Measurements from ENCODE around the gene MOCS3. TPM values are rescaled to one million over a fixed set of nuclear protein-coding genes. Genes with fewer than 3 reads are reported as not detected.

Gene MOCS3
- total and polyA plus RNA-seq, 2 experiments from 2014 or later, result 5.3 to 11.5 TPM

GRCh38 chr20:50918403-50918802 lies 40.2 kb upstream of the MOCS3 start:
- Histone ChIP-seq H4K20me1 (ENCODE audit: insufficient read depth) (peaks cover 28% of the 10 kb centered on the region), H3K4me2 (ENCODE audit: unreplicated experiment) (no peak overlapping the region), H3K79me2 (ENCODE audit: insufficient read depth) (peaks cover 100% of the 10 kb centered on the region), H3K4me3 (no peak overlapping the region), H3K4me1 (ENCODE audit: insufficient read depth) (peaks cover 77% of the 10 kb centered on the region), H3K9ac (peak overlapping the region; percentile 36), H2AFZ (no peak overlapping the region), H3K27ac (peak overlapping the region; percentile 68), H3K36me3 (ENCODE audit: low read depth) (0 out of 2 replicates have a peak, but pooled peaks cover 6% of the 10 kb centered on the region), H3F3A (ENCODE audit: insufficient read depth) (peaks cover 65% of the 10 kb centered on the region), H3K9me2 (ENCODE audit: insufficient read depth) (no peaks in the 10 kb centered on the region), H3K27me3 (replicated peaks; ENCODE audit: insufficient read depth) (no peaks in the 10 kb centered on the region), H3K9me3 (ENCODE audit: low read depth) (no peaks in the 10 kb centered on the region)
- DNase-seq, result peak; percentile 75
- in situ Hi-C loops (cut with MboI), result no loop called here
- no peak for TF ChIP-seq EZH2 (IDR thresholded peaks at IDR 0.05; ENCODE audit: insufficient read depth, poor library complexity, severe bottlenecking)
- TF ChIP-seq EZH2phosphoT487 (IDR thresholded peaks at IDR 0.05; ENCODE audit: insufficient read depth, low read depth), result no peak
- WGBS, 2 experiments (ENCODE audit: low coverage in 1 of 2, low lambda C conversion rate in 2 of 2, missing lambda C conversion rate in 2 of 2), result 37% methylated on average over 3 of the region's 3 CpGs

GRCh38 chr20:50919567-50919966 lies 39.1 kb upstream of the MOCS3 start:
- peaks cover 65% of the 10 kb centered on the region for H3K4me1 ChIP-seq (ENCODE audit: insufficient read depth)
- in situ Hi-C loops (cut with MboI), result no loop called here

GRCh38 chr20:50920997-50921396 lies 37.6 kb upstream of the MOCS3 start:
- Histone ChIP-seq H3K9ac (peak overlapping the region; percentile 63; the same call in 1 of the 2 replicates), H3K4me2 (ENCODE audit: unreplicated experiment) (no peak overlapping the region), H3K4me3 (no peak overlapping the region), H3K4me1 (ENCODE audit: insufficient read depth) (peaks cover 51% of the 10 kb centered on the region), H3K79me2 (ENCODE audit: insufficient read depth) (peaks cover 100% of the 10 kb centered on the region), H3K27me3 (replicated peaks; ENCODE audit: insufficient read depth) (no peaks in the 10 kb centered on the region), H3K36me3 (ENCODE audit: low read depth) (peaks cover 10% of the 10 kb centered on the region; the same call in 1 of the 2 replicates), H3K27ac (peak overlapping the region; percentile 63), H3F3A (ENCODE audit: insufficient read depth) (peaks cover 45% of the 10 kb centered on the region), H4K20me1 (ENCODE audit: insufficient read depth) (peaks cover 21% of the 10 kb centered on the region), H3K9me3 (ENCODE audit: low read depth) (no peaks in the 10 kb centered on the region), H3K9me2 (ENCODE audit: insufficient read depth) (no peaks in the 10 kb centered on the region), H2AFZ (no peak overlapping the region)
- DNase-seq, result peak; percentile 76
- TF ChIP-seq EZH2phosphoT487 (IDR thresholded peaks at IDR 0.05; ENCODE audit: insufficient read depth, low read depth) (no peak), EZH2 (IDR thresholded peaks at IDR 0.05; ENCODE audit: insufficient read depth, poor library complexity, severe bottlenecking) (no peak)
- in situ Hi-C loops (cut with MboI), result no loop called here

More at GRCh38 chr20:50919567-50919966, 39.1 kb upstream of the MOCS3 start:
- Histone ChIP-seq H4K20me1 (ENCODE audit: insufficient read depth) (peaks cover 24% of the 10 kb centered on the region), H3K4me2 (ENCODE audit: unreplicated experiment) (peak overlapping the region; percentile 6), H3K9me3 (ENCODE audit: low read depth) (no peaks in the 10 kb centered on the region), H2AFZ (no peak overlapping the region), H3K4me3 (no peak overlapping the region), H3K36me3 (ENCODE audit: low read depth) (peaks cover 6% of the 10 kb centered on the region; the same call in 1 of the 2 replicates), H3K9ac (no peak overlapping the region), H3K79me2 (ENCODE audit: insufficient read depth) (peaks cover 100% of the 10 kb centered on the region), H3K27me3 (replicated peaks; ENCODE audit: insufficient read depth) (no peaks in the 10 kb centered on the region), H3K9me2 (ENCODE audit: insufficient read depth) (no peaks in the 10 kb centered on the region), H3F3A (ENCODE audit: insufficient read depth) (peaks cover 56% of the 10 kb centered on the region), H3K27ac (peak overlapping the region; percentile 63)
- TF ChIP-seq EZH2phosphoT487 (IDR thresholded peaks at IDR 0.05; ENCODE audit: insufficient read depth, low read depth) (no peak), EZH2 (IDR thresholded peaks at IDR 0.05; ENCODE audit: insufficient read depth, poor library complexity, severe bottlenecking) (no peak)
- 53 to 62% methylated on average over 6 of the region's 6 CpGs for WGBS, 2 experiments (ENCODE audit: low coverage in 1 of 2, low lambda C conversion rate in 2 of 2, missing lambda C conversion rate in 2 of 2)
- DNase-seq, result peak; percentile 89

GRCh38 chr20:50921803-50922501 lies 36.7 kb upstream of the MOCS3 start:
- H4K20me1 ChIP-seq (ENCODE audit: insufficient read depth), result peaks cover 21% of the 10 kb centered on the region
- in situ Hi-C loops (cut with MboI), result no loop called here
- no peaks in the 10 kb centered on the region for H3K9me2 ChIP-seq (ENCODE audit: insufficient read depth)

More at GRCh38 chr20:50921803-50922501, 36.7 kb upstream of the MOCS3 start:
- Histone ChIP-seq H2AFZ (no peak overlapping the region), H3K9me3 (ENCODE audit: low read depth) (no peaks in the 10 kb centered on the region), H3K4me2 (ENCODE audit: unreplicated experiment) (no peak overlapping the region), H3K79me2 (ENCODE audit: insufficient read depth) (peaks cover 100% of the 10 kb centered on the region), H3K36me3 (ENCODE audit: low read depth) (peaks cover 11% of the 10 kb centered on the region; the same call in 1 of the 2 replicates), H3K4me3 (no peak overlapping the region), H3F3A (ENCODE audit: insufficient read depth) (peaks cover 36% of the 10 kb centered on the region), H3K27ac (peak overlapping the region; percentile 63), H3K9ac (peak overlapping the region; percentile 63), H3K4me1 (ENCODE audit: insufficient read depth) (peaks cover 49% of the 10 kb centered on the region), H3K27me3 (replicated peaks; ENCODE audit: insufficient read depth) (no peaks in the 10 kb centered on the region)
- DNase-seq, result no peak
- WGBS, 2 experiments (ENCODE audit: low coverage in 1 of 2, low lambda C conversion rate in 2 of 2, missing lambda C conversion rate in 2 of 2), result 70 to 81% methylated on average over 8 of the region's 8 CpGs
- TF ChIP-seq EZH2 (IDR thresholded peaks at IDR 0.05; ENCODE audit: insufficient read depth, poor library complexity, severe bottlenecking) (no peak), EZH2phosphoT487 (IDR thresholded peaks at IDR 0.05; ENCODE audit: insufficient read depth, low read depth) (no peak)
